ENCODE measurements around the gene QSOX2. TPM values are rescaled to one million over a fixed set of nuclear protein-coding genes. Genes with fewer than 3 reads are reported as not detected.

The QSOX2 gene
- total RNA-seq, 2 donors from 2014 or later, result 7.2 to 13.5 TPM

DNA sequence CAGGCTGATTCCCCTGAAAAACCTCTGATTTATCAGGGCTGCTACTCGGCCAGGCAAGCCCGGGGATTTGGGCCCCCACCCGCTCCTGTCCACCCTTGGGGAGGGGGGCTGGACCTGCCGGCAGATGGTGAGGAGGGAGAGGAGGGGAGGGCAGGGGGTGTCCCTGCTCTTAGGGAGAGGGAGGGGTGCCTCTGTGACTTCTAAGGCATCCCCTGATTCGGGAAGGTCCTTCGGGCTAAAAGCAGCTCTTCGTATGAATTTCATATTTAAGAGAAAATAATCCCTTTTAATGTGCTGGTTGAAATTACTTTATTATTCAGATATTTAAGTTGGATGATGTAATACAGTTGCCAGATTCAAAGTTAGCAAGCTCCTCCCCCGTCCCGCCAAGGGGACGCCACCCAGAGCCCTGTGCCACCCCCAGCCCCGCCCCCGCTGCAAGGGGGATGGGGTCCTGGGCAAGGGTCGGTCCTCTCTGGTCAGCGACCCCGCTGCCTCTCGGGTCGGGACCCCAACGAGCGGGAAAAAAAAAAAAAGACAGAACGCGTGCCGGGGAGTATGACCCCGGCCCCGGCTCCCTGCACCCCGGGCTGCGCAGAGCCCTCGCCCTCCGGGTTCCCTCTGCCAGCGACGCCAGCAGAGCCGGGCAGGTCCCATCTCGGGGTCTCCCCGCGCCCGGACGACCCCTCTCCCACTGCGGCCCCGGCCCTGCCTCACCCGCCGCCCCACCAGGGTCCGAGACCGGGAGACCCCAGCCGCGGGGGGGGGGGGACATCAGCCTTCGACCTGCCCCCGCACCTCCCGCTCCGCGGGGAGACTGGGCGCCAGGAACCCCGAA is 53.1 kb downstream of the QSOX2 start:
- Histone ChIP-seq H3K27me3 (replicated peaks; ENCODE audit: insufficient read depth) (peaks cover 7% of the 10 kb centered on the region), H3K4me1 (ENCODE audit: control insufficient read depth in 1 of 2, low read depth in 2 of 2) (no peaks in the 10 kb centered on the region), H3K9me3 (no peaks in the 10 kb centered on the region), H3K27ac (no peak overlapping the region), H3K36me3 (no peaks in the 10 kb centered on the region), H3K4me3 (no peak overlapping the region)
- ATAC-seq (ENCODE audit: insufficient number of reproducible peaks, low FRiP score, low read depth) (no peak), DNase-seq (ENCODE audit: low spot score) (no peak)
- TF ChIP-seq, protein P1, sequence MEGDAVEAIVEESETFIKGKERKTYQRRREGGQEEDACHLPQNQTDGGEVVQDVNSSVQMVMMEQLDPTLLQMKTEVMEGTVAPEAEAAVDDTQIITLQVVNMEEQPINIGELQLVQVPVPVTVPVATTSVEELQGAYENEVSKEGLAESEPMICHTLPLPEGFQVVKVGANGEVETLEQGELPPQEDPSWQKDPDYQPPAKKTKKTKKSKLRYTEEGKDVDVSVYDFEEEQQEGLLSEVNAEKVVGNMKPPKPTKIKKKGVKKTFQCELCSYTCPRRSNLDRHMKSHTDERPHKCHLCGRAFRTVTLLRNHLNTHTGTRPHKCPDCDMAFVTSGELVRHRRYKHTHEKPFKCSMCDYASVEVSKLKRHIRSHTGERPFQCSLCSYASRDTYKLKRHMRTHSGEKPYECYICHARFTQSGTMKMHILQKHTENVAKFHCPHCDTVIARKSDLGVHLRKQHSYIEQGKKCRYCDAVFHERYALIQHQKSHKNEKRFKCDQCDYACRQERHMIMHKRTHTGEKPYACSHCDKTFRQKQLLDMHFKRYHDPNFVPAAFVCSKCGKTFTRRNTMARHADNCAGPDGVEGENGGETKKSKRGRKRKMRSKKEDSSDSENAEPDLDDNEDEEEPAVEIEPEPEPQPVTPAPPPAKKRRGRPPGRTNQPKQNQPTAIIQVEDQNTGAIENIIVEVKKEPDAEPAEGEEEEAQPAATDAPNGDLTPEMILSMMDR (IDR thresholded peaks at IDR 0.05), result no peak

DNA sequence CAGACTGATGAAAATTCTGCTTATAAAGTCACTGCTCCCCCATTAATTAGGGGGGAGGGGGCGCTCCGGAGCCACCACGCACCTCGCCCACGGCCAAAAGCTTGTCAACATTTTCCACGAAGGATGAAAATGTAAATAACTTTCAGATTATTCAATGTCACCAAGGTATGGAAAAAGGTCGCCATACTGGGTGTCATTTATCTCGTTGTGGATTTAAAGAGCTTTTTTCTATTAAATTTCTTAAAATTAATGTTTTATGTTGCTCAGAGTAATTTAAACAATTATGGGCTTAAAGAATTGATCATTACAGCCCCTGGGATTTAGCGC is 53.7 kb downstream of the QSOX2 start:
- Histone ChIP-seq H3K9me3 (no peaks in the 10 kb centered on the region), H3K4me3 (no peak overlapping the region), H3K27ac (no peak overlapping the region), H3K27me3 (replicated peaks; ENCODE audit: insufficient read depth) (peaks cover 2% of the 10 kb centered on the region), H3K4me1 (ENCODE audit: control insufficient read depth in 1 of 2, low read depth in 2 of 2) (no peaks in the 10 kb centered on the region), H3K36me3 (no peaks in the 10 kb centered on the region)
- ATAC-seq (ENCODE audit: insufficient number of reproducible peaks, low FRiP score, low read depth), result no peak
- TF ChIP-seq, protein P1 (IDR thresholded peaks at IDR 0.05), result no peak
- no peak for DNase-seq (ENCODE audit: low spot score)

DNA sequence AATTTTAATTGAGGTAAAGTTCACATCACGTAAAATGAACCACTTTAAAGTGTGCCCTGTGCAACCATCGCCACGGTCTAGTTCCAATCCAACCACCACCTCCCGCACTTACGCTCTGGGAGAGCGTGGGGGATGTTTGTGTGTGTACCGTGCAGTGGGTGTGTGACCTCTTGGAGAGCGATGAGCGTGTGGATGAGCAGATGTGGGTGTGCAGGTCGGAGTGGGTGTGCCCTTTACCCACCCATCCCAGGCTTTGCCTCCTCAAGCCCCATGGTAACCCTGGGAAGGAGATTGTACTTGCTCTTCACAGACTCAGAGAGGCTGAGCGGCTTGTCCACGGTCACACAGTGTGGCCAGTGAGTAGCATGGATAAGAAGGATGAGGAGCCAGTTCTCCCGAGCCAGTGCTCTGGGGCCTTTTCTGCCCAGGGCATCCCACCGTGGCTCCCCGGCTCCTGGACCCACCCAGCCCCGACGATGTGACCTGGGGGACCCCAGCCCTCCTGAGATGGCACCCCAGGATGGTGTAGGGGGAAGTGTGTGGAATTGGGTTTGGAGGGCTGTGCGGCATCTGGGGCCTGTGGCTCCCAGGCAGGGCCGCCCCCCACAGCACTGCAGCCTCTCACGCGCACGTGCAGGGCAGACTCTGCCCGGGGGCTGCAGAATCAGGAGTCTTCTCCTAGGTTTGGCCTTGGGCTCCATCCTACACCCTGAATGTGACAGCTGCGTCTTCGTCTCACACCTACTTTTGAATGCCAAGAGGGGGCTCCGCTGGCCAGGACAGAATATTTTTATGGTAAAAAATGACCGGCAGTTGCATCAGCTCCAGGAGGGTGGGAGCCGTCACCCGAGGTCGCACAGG is 54.3 kb downstream of the QSOX2 start:
- H3K4me3 ChIP-seq, result no peak overlapping the region
- DNase-seq (ENCODE audit: low spot score) (no peak), ATAC-seq (ENCODE audit: insufficient number of reproducible peaks, low FRiP score, low read depth) (no peak)
- TF ChIP-seq, protein P1 (IDR thresholded peaks at IDR 0.05), result no peak
- no peaks in the 10 kb centered on the region for H3K4me1 ChIP-seq (ENCODE audit: control insufficient read depth in 1 of 2, low read depth in 2 of 2)
- no peak overlapping the region for H3K27ac ChIP-seq
- no peaks in the 10 kb centered on the region for H3K27me3 ChIP-seq (replicated peaks; ENCODE audit: insufficient read depth)
- no peaks in the 10 kb centered on the region for H3K9me3 ChIP-seq
- H3K36me3 ChIP-seq, result no peaks in the 10 kb centered on the region

DNA sequence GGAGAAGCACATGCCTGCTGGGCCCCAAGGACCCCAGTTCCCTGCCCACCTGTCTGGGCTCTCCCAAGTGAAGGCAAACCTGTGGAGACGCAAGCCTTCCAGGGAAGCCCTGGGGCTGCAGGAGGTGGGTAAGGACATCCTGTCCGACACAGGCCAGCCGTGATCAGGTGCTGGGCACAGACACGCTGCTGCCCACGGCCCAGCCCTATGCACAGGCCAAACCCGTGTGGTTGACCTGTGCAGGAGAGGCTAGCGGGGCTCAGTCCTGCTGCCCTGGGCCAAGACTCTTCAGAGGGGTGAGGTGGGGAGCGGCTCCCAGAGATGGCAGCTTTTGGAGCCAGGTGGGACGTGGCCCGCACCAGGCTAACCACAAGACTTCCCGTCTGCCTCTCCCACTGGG is 55.0 kb downstream of the QSOX2 start:
- no peaks in the 10 kb centered on the region for H3K9me3 ChIP-seq
- no peaks in the 10 kb centered on the region for H3K36me3 ChIP-seq
- H3K4me1 ChIP-seq (ENCODE audit: control insufficient read depth in 1 of 2, low read depth in 2 of 2), result no peaks in the 10 kb centered on the region
- TF ChIP-seq, protein P1 (IDR thresholded peaks at IDR 0.05), result no peak
- ATAC-seq (ENCODE audit: insufficient number of reproducible peaks, low FRiP score, low read depth) (no peak), DNase-seq (ENCODE audit: low spot score) (no peak)
- no peaks in the 10 kb centered on the region for H3K27me3 ChIP-seq (replicated peaks; ENCODE audit: insufficient read depth)
- no peak overlapping the region for H3K4me3 ChIP-seq
- no peak overlapping the region for H3K27ac ChIP-seq

DNA sequence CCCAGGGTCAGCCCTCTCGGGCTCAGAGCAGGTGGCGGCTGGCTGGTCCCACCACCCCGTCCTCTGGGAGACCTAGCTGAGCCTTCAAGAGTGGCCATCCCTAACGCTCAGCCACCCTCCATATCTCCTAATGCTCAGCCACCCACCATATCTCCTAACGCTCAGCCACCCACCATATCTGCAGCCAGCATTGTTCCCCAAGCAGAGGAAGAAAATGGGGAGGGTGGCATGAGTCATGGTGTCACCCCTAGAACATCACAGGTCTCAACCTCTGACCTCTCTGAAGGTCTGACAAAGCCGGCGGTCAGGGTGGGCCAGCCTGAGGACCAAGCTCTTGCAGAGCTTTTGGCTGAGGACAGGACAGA is 55.4 kb downstream of the QSOX2 start:
- ATAC-seq (ENCODE audit: insufficient number of reproducible peaks, low FRiP score, low read depth), result no peak
- DNase-seq (ENCODE audit: low spot score), result no peak
- Histone ChIP-seq H3K27ac (no peak overlapping the region), H3K4me1 (ENCODE audit: control insufficient read depth in 1 of 2, low read depth in 2 of 2) (no peaks in the 10 kb centered on the region), H3K4me3 (no peak overlapping the region), H3K9me3 (no peaks in the 10 kb centered on the region), H3K36me3 (no peaks in the 10 kb centered on the region), H3K27me3 (replicated peaks; ENCODE audit: insufficient read depth) (no peaks in the 10 kb centered on the region)
- TF ChIP-seq, protein P1 (IDR thresholded peaks at IDR 0.05), result no peak
